Stimulated activated naive CD8-positive, alpha-beta T cell treated with anti-CD3 and anti-CD28 coated beads, Interleukin-15, amount 100 ng/mL, for 72 hours (primary cell): Measurements from ENCODE around the gene RARS1.
A peak's percentile ranks its signal among the peaks of the same experiment; 100 is the strongest.

Experiments used
- ATAC-seq: fragments of 150-1000 bp; cut with Tn5 transposase; 2 replicates; pipeline ENCODE4 v1.10.0; 2021; ENCODE audit warnings: mild to moderate bottlenecking, moderate library complexity
- DNase-seq, 2 donors: peaks; one replicate each; pipeline ENCODE4 v3.0.0; 2021 to 2022
- H3K27ac Mint-ChIP-seq, 2 donors: one replicate each; pipeline ENCODE4 v1.8.0; 2022; ENCODE audit warnings: mild to moderate bottlenecking in 2 of 2, mixed read lengths in 2 of 2, moderate library complexity in 2 of 2
- H3K27me3 Mint-ChIP-seq: one replicate; pipeline ENCODE4 v1.8.0; 2022; ENCODE audit warnings: mixed read lengths
- H3K4me1 Mint-ChIP-seq: one replicate; pipeline ENCODE4 v1.8.0; 2022; ENCODE audit warnings: mild to moderate bottlenecking, mixed read lengths
- H3K4me3 Mint-ChIP-seq, 2 donors: one replicate each; pipeline ENCODE4 v1.8.0; 2022; ENCODE audit warnings: mild to moderate bottlenecking in 2 of 2, mixed read lengths in 2 of 2, moderate library complexity in 1 of 2
- H3K9me3 Mint-ChIP-seq, 2 donors: one replicate each; pipeline ENCODE4 v1.8.0; 2022; ENCODE audit warnings: mixed read lengths in 2 of 2

The RARS1 gene

GRCh38 chr5:168469816-168470215 lies 16.5 kb upstream of the RARS1 start:
- DNase-seq (no peak), ATAC-seq (no peak)
- Mint-ChIP-seq H3K4me1 (no peaks in the 10 kb centered on the region), H3K9me3 (no peaks in the 10 kb centered on the region), H3K4me3 (no peak overlapping the region), H3K27ac (no peak overlapping the region), H3K27me3 (peaks cover 16% of the 10 kb centered on the region)

- Mint-ChIP-seq H3K27ac (no peak overlapping the region), H3K4me1 (no peaks in the 10 kb centered on the region), H3K9me3 (no peaks in the 10 kb centered on the region), H3K27me3 (peaks cover 15% of the 10 kb centered on the region), H3K4me3 (no peak overlapping the region)
- DNase-seq = no peak
- no peak for ATAC-seq
Observed at GRCh38 chr5:168471785-168472184, 14.5 kb upstream of the RARS1 start.

GRCh38 chr5:168472329-168472728 lies 13.9 kb upstream of the RARS1 start:
- ATAC-seq = no peak
- Mint-ChIP-seq H3K4me1 (no peaks in the 10 kb centered on the region), H3K4me3 (no peak overlapping the region), H3K9me3 (no peaks in the 10 kb centered on the region), H3K27ac (no peak overlapping the region), H3K27me3 (peaks cover 20% of the 10 kb centered on the region)
- DNase-seq = no peak

- no peak for ATAC-seq
- Mint-ChIP-seq H3K4me1 (no peaks in the 10 kb centered on the region), H3K27ac (no peak overlapping the region), H3K9me3 (no peaks in the 10 kb centered on the region), H3K27me3 (peaks cover 33% of the 10 kb centered on the region), H3K4me3 (no peak overlapping the region)
- DNase-seq = no peak
Observed at GRCh38 chr5:168474319-168474718, 12.0 kb upstream of the RARS1 start.

- Mint-ChIP-seq H3K4me1 (no peaks in the 10 kb centered on the region), H3K27ac (no peak overlapping the region), H3K4me3 (no peak overlapping the region), H3K9me3 (no peaks in the 10 kb centered on the region), H3K27me3 (peaks cover 24% of the 10 kb centered on the region)
- DNase-seq (no peak), ATAC-seq (no peak)
Observed at GRCh38 chr5:168477060-168477459, 9.2 kb upstream of the RARS1 start.

GRCh38 chr5:168479166-168479565 lies 7.1 kb upstream of the RARS1 start:
- no peak overlapping the region for H3K27ac Mint-ChIP-seq
- ATAC-seq (no peak), DNase-seq (no peak)
- H3K9me3 Mint-ChIP-seq = no peaks in the 10 kb centered on the region
- peaks cover 17% of the 10 kb centered on the region for H3K27me3 Mint-ChIP-seq
- no peaks in the 10 kb centered on the region for H3K4me1 Mint-ChIP-seq
- no peak overlapping the region for H3K4me3 Mint-ChIP-seq

- H3K9me3 Mint-ChIP-seq = no peaks in the 10 kb centered on the region
Observed at GRCh38 chr5:168480601-168481000, 5.7 kb upstream of the RARS1 start.

GRCh38 chr5:168481330-168481788 lies 4.9 kb upstream of the RARS1 start:
- Mint-ChIP-seq H3K4me1 (peaks cover 14% of the 10 kb centered on the region), H3K4me3 (no peak overlapping the region), H3K27me3 (peaks cover 17% of the 10 kb centered on the region), H3K9me3 (no peaks in the 10 kb centered on the region), H3K27ac (no peak overlapping the region)
- DNase-seq (peak in 1 of 2 donors; percentile 11), ATAC-seq (peak; percentile 39)

More at GRCh38 chr5:168480601-168481000, 5.7 kb upstream of the RARS1 start:
- peaks cover 17% of the 10 kb centered on the region for H3K27me3 Mint-ChIP-seq
- no peak overlapping the region for H3K27ac Mint-ChIP-seq
- H3K4me1 Mint-ChIP-seq = peaks cover 8% of the 10 kb centered on the region
- DNase-seq (no peak), ATAC-seq (no peak)
- H3K4me3 Mint-ChIP-seq = no peak overlapping the region

GRCh38 chr5:168482361-168482760 lies 3.9 kb upstream of the RARS1 start:
- Mint-ChIP-seq H3K27ac (no peak overlapping the region), H3K27me3 (peaks cover 12% of the 10 kb centered on the region), H3K9me3 (no peaks in the 10 kb centered on the region), H3K4me3 (no peak overlapping the region), H3K4me1 (peaks cover 20% of the 10 kb centered on the region)
- no peak for DNase-seq
- no peak for ATAC-seq

GRCh38 chr5:168489059-168489458 lies 2.8 kb downstream of the RARS1 start:
- Mint-ChIP-seq H3K27me3 (no peaks in the 10 kb centered on the region), H3K27ac (no peak overlapping the region), H3K9me3 (no peaks in the 10 kb centered on the region), H3K4me3 (no peak overlapping the region), H3K4me1 (peaks cover 36% of the 10 kb centered on the region)
- DNase-seq = no peak
- ATAC-seq = no peak

GRCh38 chr5:168494057-168494555 lies 7.8 kb downstream of the RARS1 start:
- DNase-seq = no peak
- ATAC-seq = no peak
- Mint-ChIP-seq H3K27ac (no peak overlapping the region), H3K9me3 (no peaks in the 10 kb centered on the region), H3K4me1 (peaks cover 7% of the 10 kb centered on the region), H3K27me3 (no peaks in the 10 kb centered on the region), H3K4me3 (no peak overlapping the region)

- Mint-ChIP-seq H3K9me3 (no peaks in the 10 kb centered on the region), H3K27ac (peak overlapping the region in 1 of 2 donors; percentile 46), H3K4me1 (no peaks in the 10 kb centered on the region), H3K27me3 (no peaks in the 10 kb centered on the region), H3K4me3 (no peak overlapping the region)
- no peak for DNase-seq
- ATAC-seq = no peak
Observed at GRCh38 chr5:168502563-168503237, 16.4 kb downstream of the RARS1 start.

GRCh38 chr5:168513861-168514428 lies 27.7 kb downstream of the RARS1 start:
- ATAC-seq (no peak), DNase-seq (no peak)
- H3K4me1 Mint-ChIP-seq = no peaks in the 10 kb centered on the region
- no peak overlapping the region for H3K27ac Mint-ChIP-seq
- H3K9me3 Mint-ChIP-seq = peaks cover 0 to 12% of the 10 kb centered on the region in 2 donors
- H3K27me3 Mint-ChIP-seq = no peaks in the 10 kb centered on the region
- no peak overlapping the region for H3K4me3 Mint-ChIP-seq

GRCh38 chr5:168525856-168526255 lies 39.6 kb downstream of the RARS1 start:
- DNase-seq (no peak), ATAC-seq (no peak)
- Mint-ChIP-seq H3K27ac (peak overlapping the region in 1 of 2 donors; percentile 38), H3K4me1 (peaks cover 19% of the 10 kb centered on the region), H3K9me3 (peaks cover 0 to 6% of the 10 kb centered on the region in 2 donors), H3K27me3 (peaks cover 28% of the 10 kb centered on the region), H3K4me3 (no peak overlapping the region)

- ATAC-seq (no peak), DNase-seq (no peak)
- Mint-ChIP-seq H3K4me3 (no peak overlapping the region), H3K27ac (no peak overlapping the region), H3K4me1 (peaks cover 19% of the 10 kb centered on the region), H3K27me3 (peaks cover 40% of the 10 kb centered on the region), H3K9me3 (peaks cover 0 to 6% of the 10 kb centered on the region in 2 donors)
Observed at GRCh38 chr5:168527756-168528295, 41.6 kb downstream of the RARS1 start.
